ENCODE results near the gene SNAP47.
A peak's percentile ranks its signal among the peaks of the same experiment; 100 is the strongest.

DNA sequence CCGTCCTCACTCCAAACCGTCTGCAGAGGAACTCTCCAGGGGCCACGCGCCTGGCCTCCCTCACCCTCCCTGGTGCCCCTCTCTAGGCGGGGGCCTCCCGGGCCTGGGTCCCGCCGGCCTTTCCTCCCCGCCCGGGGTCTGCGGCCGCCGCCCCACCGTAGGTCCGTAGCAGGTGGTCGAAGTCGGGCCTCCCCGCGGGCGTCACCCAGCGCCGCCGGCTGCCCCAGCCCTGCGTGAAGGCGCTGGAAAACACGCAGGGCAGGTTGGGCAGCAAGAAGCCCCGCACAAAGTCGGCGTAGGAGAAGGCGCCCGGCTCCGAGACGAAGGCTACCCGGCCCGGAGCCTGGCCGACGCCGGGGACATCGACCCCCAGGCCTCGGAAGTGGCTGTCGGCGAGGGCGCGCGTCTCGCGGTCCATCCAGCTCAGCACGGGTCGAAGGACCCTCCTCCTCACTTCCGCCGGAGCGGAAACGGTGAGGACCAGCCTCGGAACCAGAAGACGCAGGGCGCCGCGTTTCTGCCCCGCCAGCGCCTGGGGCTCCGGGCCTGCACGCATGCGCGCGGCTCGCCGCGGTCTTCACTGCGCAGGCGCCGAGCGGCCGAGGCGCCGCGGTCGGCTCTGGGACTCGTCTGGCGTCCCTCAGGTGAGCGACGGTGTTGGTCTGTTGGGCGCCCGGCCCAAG is at the start of gene SNAP47, which contains the start of gene JMJD4:
- TF ChIP-seq, protein P1, sequence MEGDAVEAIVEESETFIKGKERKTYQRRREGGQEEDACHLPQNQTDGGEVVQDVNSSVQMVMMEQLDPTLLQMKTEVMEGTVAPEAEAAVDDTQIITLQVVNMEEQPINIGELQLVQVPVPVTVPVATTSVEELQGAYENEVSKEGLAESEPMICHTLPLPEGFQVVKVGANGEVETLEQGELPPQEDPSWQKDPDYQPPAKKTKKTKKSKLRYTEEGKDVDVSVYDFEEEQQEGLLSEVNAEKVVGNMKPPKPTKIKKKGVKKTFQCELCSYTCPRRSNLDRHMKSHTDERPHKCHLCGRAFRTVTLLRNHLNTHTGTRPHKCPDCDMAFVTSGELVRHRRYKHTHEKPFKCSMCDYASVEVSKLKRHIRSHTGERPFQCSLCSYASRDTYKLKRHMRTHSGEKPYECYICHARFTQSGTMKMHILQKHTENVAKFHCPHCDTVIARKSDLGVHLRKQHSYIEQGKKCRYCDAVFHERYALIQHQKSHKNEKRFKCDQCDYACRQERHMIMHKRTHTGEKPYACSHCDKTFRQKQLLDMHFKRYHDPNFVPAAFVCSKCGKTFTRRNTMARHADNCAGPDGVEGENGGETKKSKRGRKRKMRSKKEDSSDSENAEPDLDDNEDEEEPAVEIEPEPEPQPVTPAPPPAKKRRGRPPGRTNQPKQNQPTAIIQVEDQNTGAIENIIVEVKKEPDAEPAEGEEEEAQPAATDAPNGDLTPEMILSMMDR (IDR thresholded peaks at IDR 0.05), result no peak
- TF ChIP-seq POLR2A (IDR thresholded peaks at IDR 0.05) (peak in 1 of 2 donors; percentile 70), EP300 (IDR thresholded peaks at IDR 0.05) (no peak), POLR2AphosphoS5 (IDR thresholded peaks at IDR 0.05) (peak in 1 of 3 donors; percentile 78)
